HEK293 (cell line): Measurements from ENCODE around the gene PCDH9.

ENCODE experiments used
- CTCF ChIA-PET: fragments of 350-600 bp; formaldehyde crosslinking; extraction: SDS; loops from one replicate; lab custom pipeline; 2021; ENCODE audit warnings: antibody characterized with exemption; lab: Yijun Ruan, JAX
- POLR2A ChIA-PET: fragments of 300-600 bp; formaldehyde crosslinking; extraction: SDS; loops from one replicate; lab custom pipeline; 2020; ENCODE audit warnings: antibody characterized with exemption, inconsistent platforms; lab: Yijun Ruan, JAX
- H3K27ac ChIP-seq: fragments of 200-500 bp; sonication (Bioruptor generic); 2 replicates; pipeline ENCODE4 v1.5.1; 2014; ENCODE audit warnings: low read depth, low read length, control low read depth, inconsistent platforms; ENCODE audit errors: extremely low read depth
- H3K36me3 ChIP-seq, 2 experiments: fragments of 200-500 bp in 1 of 2; sonication (Bioruptor generic) in 1 of 2; 1 replicate in 1 of 2; 2 replicates in 1 of 2; pipeline ENCODE4 v1.5.1; 2014 to 2017; ENCODE audit warnings: inconsistent platforms in 2 of 2, low read length in 2 of 2; ENCODE audit not compliant: control insufficient read depth in 2 of 2, insufficient read depth in 1 of 2
- H3K4me1 ChIP-seq: fragments of 200-500 bp; sonication (Bioruptor generic); 2 replicates; pipeline ENCODE4 v1.5.1; 2014; ENCODE audit warnings: mild to moderate bottlenecking, low read length, inconsistent platforms; ENCODE audit not compliant: control insufficient read depth, insufficient read depth
- H3K4me3 ChIP-seq: 2 replicates; pipeline ENCODE4 v1.5.1; 2011; ENCODE audit warnings: low read depth, mild to moderate bottlenecking, control low read depth, low read length, moderate library complexity
- H3K9me3 ChIP-seq: fragments of 200-500 bp; sonication (Bioruptor generic); 2 replicates; pipeline ENCODE4 v1.5.1; 2014; ENCODE audit warnings: low read depth, low read length, inconsistent platforms; ENCODE audit not compliant: control insufficient read depth, insufficient read depth
- MEIS1 ChIP-seq: sonication (generic); formaldehyde crosslinking; IDR thresholded peaks from 2 replicates; pipeline ENCODE4 v1.8.1; 2022; ENCODE audit warnings: missing genetic modification reagents, mild to moderate bottlenecking, borderline replicate concordance
- MYNN ChIP-seq: fragments of 450-650 bp; formaldehyde crosslinking; IDR thresholded peaks from 2 replicates; pipeline ENCODE4 v1.5.1; 2016; ENCODE audit warnings: missing biosample characterization, missing genetic modification characterization, borderline replicate concordance
- PRDM2 ChIP-seq: fragments of 450-650 bp; formaldehyde crosslinking; IDR thresholded peaks from 2 replicates; pipeline ENCODE4 v1.5.1; 2016; ENCODE audit warnings: missing biosample characterization, missing genetic modification characterization, borderline replicate concordance
- REPIN1 ChIP-seq: fragments of 450-650 bp; formaldehyde crosslinking; IDR thresholded peaks from 2 replicates; pipeline ENCODE4 v1.5.1; 2017; ENCODE audit warnings: missing biosample characterization, missing genetic modification characterization, low read depth
- ZEB2 ChIP-seq: fragments of 450-650 bp; formaldehyde crosslinking; IDR thresholded peaks from 2 replicates; pipeline ENCODE4 v1.5.1; 2016; ENCODE audit warnings: missing biosample characterization, missing genetic modification characterization
- ZFP37 ChIP-seq: fragments of 450-650 bp; formaldehyde crosslinking; IDR thresholded peaks from 2 replicates; pipeline ENCODE4 v1.5.1; 2016; ENCODE audit warnings: missing biosample characterization, missing genetic modification characterization
- ZNF140 ChIP-seq: fragments of 450-650 bp; formaldehyde crosslinking; IDR thresholded peaks from 2 replicates; pipeline ENCODE4 v1.5.1; 2016; ENCODE audit warnings: missing biosample characterization, missing genetic modification characterization
- ZNF223 ChIP-seq: fragments of 450-650 bp; formaldehyde crosslinking; IDR thresholded peaks from 2 replicates; pipeline ENCODE4 v1.5.1; 2016; ENCODE audit warnings: missing biosample characterization, missing genetic modification characterization
- ZNF239 ChIP-seq: fragments of 450-650 bp; formaldehyde crosslinking; IDR thresholded peaks from 2 replicates; pipeline ENCODE4 v1.5.1; 2016; ENCODE audit warnings: missing biosample characterization, missing genetic modification characterization
- ZNF426 ChIP-seq: fragments of 450-650 bp; formaldehyde crosslinking; IDR thresholded peaks from 2 replicates; pipeline ENCODE4 v1.5.1; 2017; ENCODE audit warnings: missing biosample characterization, missing genetic modification characterization, mild to moderate bottlenecking, inconsistent platforms, moderate library complexity
- ZNF701 ChIP-seq: fragments of 450-650 bp; formaldehyde crosslinking; IDR thresholded peaks from 2 replicates; pipeline ENCODE4 v1.5.1; 2016; ENCODE audit warnings: missing biosample characterization, missing genetic modification characterization
- ZNF785 ChIP-seq: fragments of 450-650 bp; formaldehyde crosslinking; IDR thresholded peaks from 2 replicates; pipeline ENCODE4 v1.5.1; 2016; ENCODE audit warnings: missing biosample characterization, missing genetic modification characterization
- ZSCAN18 ChIP-seq: fragments of 450-650 bp; formaldehyde crosslinking; IDR thresholded peaks from 2 replicates; pipeline ENCODE4 v1.5.1; 2016; ENCODE audit warnings: missing biosample characterization, missing genetic modification characterization
- TF ChIP-seq, protein P1 (sequence below): fragments of 450-650 bp; formaldehyde crosslinking; IDR thresholded peaks from 2 replicates; pipeline ENCODE4 v1.5.1; 2016; ENCODE audit warnings: missing biosample characterization, missing genetic modification characterization

The PCDH9 gene

GRCh38 chr13:66547685-66548084 lies 682.5 kb downstream of the PCDH9 start (continued):
- TF ChIP-seq REPIN1 (tag by site-specific recombination), result no peak
- no peak for TF ChIP-seq MYNN (tag by site-specific recombination)

- Histone ChIP-seq H3K9me3 (no peaks in the 10 kb centered on the region), H3K4me1 (no peaks in the 10 kb centered on the region), H3K36me3 (no peaks in the 10 kb centered on the region), H3K27ac (no peak overlapping the region), H3K4me3 (no peak overlapping the region)
- ChIA-PET POLR2A (no interaction called here), CTCF (interaction anchor here (1.0 kb wide), 1 partner anchor 74 kb away, joined by 3 read pairs; no protein-coding TSS in a partner anchor)
- TF ChIP-seq ZNF426 (tag by site-specific recombination) (no peak), ZNF701 (no peak), ZNF785 (tag by site-specific recombination) (no peak), ZNF223 (no peak), MEIS1 (CRISPR knock-in tag) (no peak), ZNF140 (tag by site-specific recombination) (no peak), ZSCAN18 (no peak), ZNF239 (tag by site-specific recombination) (no peak), ZEB2 (tag by site-specific recombination) (no peak), PRDM2 (tag by site-specific recombination) (no peak), ZFP37 (no peak)
- TF ChIP-seq, protein P1, sequence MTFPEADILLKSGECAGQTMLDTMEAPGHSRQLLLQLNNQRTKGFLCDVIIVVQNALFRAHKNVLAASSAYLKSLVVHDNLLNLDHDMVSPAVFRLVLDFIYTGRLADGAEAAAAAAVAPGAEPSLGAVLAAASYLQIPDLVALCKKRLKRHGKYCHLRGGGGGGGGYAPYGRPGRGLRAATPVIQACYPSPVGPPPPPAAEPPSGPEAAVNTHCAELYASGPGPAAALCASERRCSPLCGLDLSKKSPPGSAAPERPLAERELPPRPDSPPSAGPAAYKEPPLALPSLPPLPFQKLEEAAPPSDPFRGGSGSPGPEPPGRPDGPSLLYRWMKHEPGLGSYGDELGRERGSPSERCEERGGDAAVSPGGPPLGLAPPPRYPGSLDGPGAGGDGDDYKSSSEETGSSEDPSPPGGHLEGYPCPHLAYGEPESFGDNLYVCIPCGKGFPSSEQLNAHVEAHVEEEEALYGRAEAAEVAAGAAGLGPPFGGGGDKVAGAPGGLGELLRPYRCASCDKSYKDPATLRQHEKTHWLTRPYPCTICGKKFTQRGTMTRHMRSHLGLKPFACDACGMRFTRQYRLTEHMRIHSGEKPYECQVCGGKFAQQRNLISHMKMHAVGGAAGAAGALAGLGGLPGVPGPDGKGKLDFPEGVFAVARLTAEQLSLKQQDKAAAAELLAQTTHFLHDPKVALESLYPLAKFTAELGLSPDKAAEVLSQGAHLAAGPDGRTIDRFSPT (tag by site-specific recombination), result no peak
Observed at GRCh38 chr13:66546534-66547379, 683.4 kb downstream of the PCDH9 start.
